Gastroesophageal sphincter (tissue), 3 donors: ENCODE data around the gene SHC2.

ENCODE experiments used
- POLR2A ChIP-seq, 2 donors: fragments of 450-650 bp; IDR thresholded peaks; one replicate each; pipeline ENCODE4 v1.6.1; 2017; ENCODE audit warnings: antibody characterized with exemption in 2 of 2, mild to moderate bottlenecking in 2 of 2, moderate library complexity in 1 of 2
- TF ChIP-seq, protein P1 (sequence below), 4 experiments: fragments of 200-600 bp in 2 of 4; fragments of 450-650 bp in 2 of 4; sonication (generic) in 1 of 4; IDR thresholded peaks; one replicate each; pipeline ENCODE4 v1.5.1; 2017 to 2019; ENCODE audit warnings: antibody characterized with exemption in 4 of 4, mild to moderate bottlenecking in 2 of 4, moderate library complexity in 2 of 4

DNA sequence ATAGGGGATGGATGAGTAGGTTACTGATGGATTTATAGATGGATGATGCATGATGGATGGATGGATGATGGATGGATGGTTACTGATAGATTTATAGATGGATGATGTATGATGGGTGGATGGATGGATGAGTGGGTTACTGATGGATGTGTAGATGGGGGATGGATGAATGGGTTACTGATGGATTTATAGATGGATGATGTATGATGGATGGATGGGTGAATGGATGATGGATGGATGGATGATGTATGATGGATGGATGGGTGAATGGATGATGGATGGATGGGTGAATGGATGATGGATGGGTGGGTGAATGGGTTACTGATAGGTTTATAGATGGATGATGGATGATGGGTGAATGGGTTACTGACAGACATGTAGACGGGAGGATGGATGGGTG lies 45.5 kb downstream of the SHC2 start:
- no peak for TF ChIP-seq POLR2A (IDR thresholded peaks at IDR 0.05)
- TF ChIP-seq, protein P1, sequence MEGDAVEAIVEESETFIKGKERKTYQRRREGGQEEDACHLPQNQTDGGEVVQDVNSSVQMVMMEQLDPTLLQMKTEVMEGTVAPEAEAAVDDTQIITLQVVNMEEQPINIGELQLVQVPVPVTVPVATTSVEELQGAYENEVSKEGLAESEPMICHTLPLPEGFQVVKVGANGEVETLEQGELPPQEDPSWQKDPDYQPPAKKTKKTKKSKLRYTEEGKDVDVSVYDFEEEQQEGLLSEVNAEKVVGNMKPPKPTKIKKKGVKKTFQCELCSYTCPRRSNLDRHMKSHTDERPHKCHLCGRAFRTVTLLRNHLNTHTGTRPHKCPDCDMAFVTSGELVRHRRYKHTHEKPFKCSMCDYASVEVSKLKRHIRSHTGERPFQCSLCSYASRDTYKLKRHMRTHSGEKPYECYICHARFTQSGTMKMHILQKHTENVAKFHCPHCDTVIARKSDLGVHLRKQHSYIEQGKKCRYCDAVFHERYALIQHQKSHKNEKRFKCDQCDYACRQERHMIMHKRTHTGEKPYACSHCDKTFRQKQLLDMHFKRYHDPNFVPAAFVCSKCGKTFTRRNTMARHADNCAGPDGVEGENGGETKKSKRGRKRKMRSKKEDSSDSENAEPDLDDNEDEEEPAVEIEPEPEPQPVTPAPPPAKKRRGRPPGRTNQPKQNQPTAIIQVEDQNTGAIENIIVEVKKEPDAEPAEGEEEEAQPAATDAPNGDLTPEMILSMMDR (IDR thresholded peaks at IDR 0.05): no peak
